H1 (cell line): ENCODE measurements around the gene NDUFV1. TPM values are rescaled to one million over a fixed set of nuclear protein-coding genes. Genes with fewer than 3 reads are reported as not detected.

Experiments
- CTCF ChIA-PET: fragments of 300-600 bp; sonication (Branson Sonifier 250); formaldehyde crosslinking; loops from one replicate; lab custom pipeline; 2021; ENCODE audit not compliant: partially characterized antibody; lab: Charles Lee
- POLR2A ChIA-PET: fragments of 300-600 bp; sonication (Branson Sonifier 250); formaldehyde crosslinking; loops from one replicate; lab custom pipeline; 2021; ENCODE audit warnings: inconsistent platforms; ENCODE audit not compliant: partially characterized antibody; lab: Charles Lee
- DNase-seq, 2 experiments: peaks; one replicate each; pipeline versions ENCODE4 v3.0.0 to v3.0.0-alpha.2; 2010 to 2022; ENCODE audit warnings: low spot score in 2 of 2, low read depth in 1 of 2, mixed read lengths in 1 of 2
- FAIRE-seq: peaks from 2 replicates; lab custom pipeline; 2011; peaks lifted over from hg19 to GRCh38; lab: Jason Lieb, UNC
- H2AFZ ChIP-seq: 2 replicates; pipeline ENCODE4 v1.8.1; 2012; ENCODE audit warnings: low read length, inconsistent platforms
- H2AK5ac ChIP-seq: 2 replicates; pipeline ENCODE4 v1.6.1; 2013; ENCODE audit warnings: low read depth, low read length
- H2BK120ac ChIP-seq: replicated peaks from 2 replicates; pipeline ENCODE3; 2013; ENCODE audit warnings: low read depth, low read length, inconsistent platforms
- H2BK12ac ChIP-seq: 2 replicates; pipeline ENCODE4 v1.6.1; 2013; ENCODE audit warnings: low read depth, low read length
- H2BK15ac ChIP-seq: 2 replicates; pipeline ENCODE4 v1.6.1; 2013; ENCODE audit warnings: low read length
- H2BK20ac ChIP-seq: 2 replicates; pipeline ENCODE4 v1.6.1; 2013; ENCODE audit warnings: low read length
- H2BK5ac ChIP-seq: 2 replicates; pipeline ENCODE4 v1.6.1; 2013; ENCODE audit warnings: low read depth, low read length
- H3K14ac ChIP-seq: 2 replicates; pipeline ENCODE4 v1.6.1; 2013; ENCODE audit warnings: inconsistent platforms; ENCODE audit not compliant: insufficient read length
- H3K18ac ChIP-seq: 2 replicates; pipeline ENCODE4 v1.6.1; 2013; ENCODE audit warnings: low read length; ENCODE audit errors: extremely low read depth
- H3K23ac ChIP-seq: 2 replicates; pipeline ENCODE4 v1.6.1; 2013; ENCODE audit warnings: inconsistent platforms; ENCODE audit not compliant: insufficient read length
- H3K23me2 ChIP-seq: 2 replicates; pipeline ENCODE4 v1.6.1; 2013; ENCODE audit warnings: low read depth, low read length
- H3K27ac ChIP-seq: 2 replicates; pipeline ENCODE4 v1.6.1; 2011; ENCODE audit warnings: low read depth, low read length, inconsistent platforms
- H3K27me3 ChIP-seq, 4 experiments: replicated peaks in 1 of 4; 1 replicate in 1 of 4; 2 replicates in 3 of 4; pipeline versions ENCODE4 v1.6.1 to v1.8.1; 2011 to 2013; ENCODE audit warnings: low read length in 3 of 4, mild to moderate bottlenecking in 3 of 4, inconsistent platforms in 2 of 4, mixed read lengths in 2 of 4, moderate library complexity in 1 of 4; ENCODE audit not compliant: control insufficient read depth in 3 of 4, insufficient read depth in 3 of 4; ENCODE audit errors: extremely low read depth in 1 of 4
- H3K36me3 ChIP-seq, 4 experiments: 2 replicates each; pipeline versions ENCODE4 v1.6.1 to v1.8.1; 2011 to 2013; ENCODE audit warnings: mild to moderate bottlenecking in 4 of 4, low read length in 3 of 4, moderate library complexity in 2 of 4, control low read depth in 1 of 4, inconsistent platforms in 1 of 4; ENCODE audit not compliant: insufficient read depth in 4 of 4, control insufficient read depth in 2 of 4
- H3K4ac ChIP-seq: replicated peaks from 2 replicates; pipeline ENCODE3; 2013; ENCODE audit warnings: low read length, low read depth, mixed read lengths, inconsistent platforms; ENCODE audit not compliant: insufficient read length
- H3K4me1 ChIP-seq, 4 experiments: replicated peaks in 1 of 4; 1 replicate in 1 of 4; 2 replicates in 3 of 4; pipeline versions ENCODE4 v1.6.1 to v1.8.1; 2011 to 2013; ENCODE audit warnings: low read length in 3 of 4, inconsistent platforms in 2 of 4, mixed read lengths in 1 of 4; ENCODE audit not compliant: insufficient read depth in 4 of 4, control insufficient read depth in 3 of 4
- H3K4me2 ChIP-seq, 2 experiments: 2 replicates each; pipeline versions ENCODE4 v1.6.1 to v1.8.1; 2011 to 2013; ENCODE audit warnings: low read depth in 2 of 2, low read length in 2 of 2, control low read depth in 1 of 2, inconsistent platforms in 1 of 2, mild to moderate bottlenecking in 1 of 2; ENCODE audit not compliant: insufficient read depth in 1 of 2
- H3K4me3 ChIP-seq, 4 experiments: fragments of 200-600, 300-600 bp in 1 of 4; sonication (generic), shearing (Covaris generic), sonication (Bioruptor Twin) in 1 of 4; 2 replicates each; pipeline versions ENCODE4 v1.5.1 to v1.8.1; 2011 to 2016; ENCODE audit warnings: low read length in 4 of 4, low read depth in 3 of 4, control low read depth in 2 of 4, inconsistent platforms in 2 of 4, mild to moderate bottlenecking in 2 of 4, mixed read lengths in 1 of 4, moderate library complexity in 1 of 4; ENCODE audit not compliant: insufficient read depth in 2 of 4; ENCODE audit errors: extremely low read depth in 1 of 4
- H3K56ac ChIP-seq: replicated peaks from 2 replicates; pipeline ENCODE3; 2013; ENCODE audit warnings: low read depth, mild to moderate bottlenecking, mixed read lengths, low read length, inconsistent platforms; ENCODE audit not compliant: insufficient read length
- H3K79me1 ChIP-seq: 2 replicates; pipeline ENCODE4 v1.6.1; 2013; ENCODE audit warnings: low read depth, low read length, control low read depth
- H3K79me2 ChIP-seq, 2 experiments: 2 replicates each; pipeline versions ENCODE4 v1.6.1 to v1.8.1; 2012 to 2013; ENCODE audit warnings: low read length in 2 of 2, mild to moderate bottlenecking in 2 of 2, inconsistent platforms in 1 of 2; ENCODE audit not compliant: insufficient read depth in 2 of 2, control insufficient read depth in 1 of 2
- H3K9ac ChIP-seq, 4 experiments: replicated peaks in 1 of 4; 1 replicate in 1 of 4; 2 replicates in 3 of 4; pipeline versions ENCODE4 v1.6.1 to v1.8.1; 2011 to 2013; ENCODE audit warnings: low read depth in 3 of 4, low read length in 3 of 4, control low read depth in 2 of 4, mild to moderate bottlenecking in 2 of 4, moderate library complexity in 2 of 4, inconsistent platforms in 1 of 4; ENCODE audit errors: extremely low read depth in 1 of 4
- H3K9me3 ChIP-seq, 2 experiments: 2 replicates each; pipeline versions ENCODE4 v1.6.1 to v1.8.1; 2012 to 2013; ENCODE audit warnings: mild to moderate bottlenecking in 2 of 2, moderate library complexity in 2 of 2, control low read depth in 1 of 2, inconsistent platforms in 1 of 2, low read depth in 1 of 2, low read length in 1 of 2, mixed read lengths in 1 of 2; ENCODE audit not compliant: insufficient read depth in 2 of 2
- H4K20me1 ChIP-seq, 2 experiments: replicated peaks in 1 of 2; 2 replicates each; pipeline versions ENCODE3 to v1.8.1; 2011 to 2013; ENCODE audit warnings: inconsistent platforms in 2 of 2, low read length in 2 of 2, mild to moderate bottlenecking in 1 of 2; ENCODE audit not compliant: insufficient read depth in 2 of 2, control insufficient read depth in 1 of 2
- H4K5ac ChIP-seq: 2 replicates; pipeline ENCODE4 v1.6.1; 2013; ENCODE audit warnings: low read length, low read depth, mixed read lengths, inconsistent platforms; ENCODE audit not compliant: insufficient read length
- H4K8ac ChIP-seq: 2 replicates; pipeline ENCODE4 v1.8.0; 2013; ENCODE audit warnings: mild to moderate bottlenecking, moderate library complexity, low read length, inconsistent platforms; ENCODE audit not compliant: insufficient read depth; ENCODE audit errors: extremely low read depth
- H4K91ac ChIP-seq: replicated peaks from 2 replicates; pipeline ENCODE3; 2013; ENCODE audit warnings: low read length, mixed read lengths, inconsistent platforms; ENCODE audit not compliant: insufficient read length
- CBX5 ChIP-seq: fragments of 300-800, 300-1000 bp; sonication (generic); IDR thresholded peaks from 2 replicates; pipeline ENCODE4 v1.7.1; 2016; ENCODE audit warnings: antibody characterized with exemption, low read length, low read depth
- CEBPB ChIP-seq: IDR thresholded peaks from 2 replicates; pipeline ENCODE4 v1.6.1; 2012; ENCODE audit warnings: low read depth, low read length
- GABPA ChIP-seq: IDR thresholded peaks from 2 replicates; pipeline ENCODE4 v1.6.1; 2011; ENCODE audit warnings: mild to moderate bottlenecking, low read length, moderate library complexity, borderline replicate concordance; ENCODE audit not compliant: insufficient read depth
- KDM1A ChIP-seq: fragments of 200-600, 300-600 bp; sonication (generic); IDR thresholded peaks from 2 replicates; pipeline ENCODE4 v1.7.1; 2016; ENCODE audit warnings: mild to moderate bottlenecking, low read length, borderline replicate concordance
- NRF1 ChIP-seq: IDR thresholded peaks from 2 replicates; pipeline ENCODE4 v1.6.1; 2011; ENCODE audit warnings: mild to moderate bottlenecking, low read depth, low read length, improper control_type of control experiment
- PHF8 ChIP-seq: fragments of 200-600 bp; sonication (generic); conservative IDR thresholded peaks from 2 replicates; pipeline ENCODE4 v1.7.1; 2012; ENCODE audit warnings: low read depth, mild to moderate bottlenecking, inconsistent platforms, low read length, moderate library complexity
- TCF12 ChIP-seq: IDR thresholded peaks from 2 replicates; pipeline ENCODE4 v1.6.1; 2011; ENCODE audit warnings: low read depth, mild to moderate bottlenecking, low read length
- TEAD4 ChIP-seq: IDR thresholded peaks from 2 replicates; pipeline ENCODE4 v1.6.1; 2012; ENCODE audit warnings: low read depth, low read length, inconsistent platforms, mixed read lengths
- YY1 ChIP-seq: IDR thresholded peaks from 2 replicates; pipeline ENCODE4 v1.6.1; 2011; ENCODE audit warnings: low read depth, mild to moderate bottlenecking, low read length
- WGBS, 2 experiments: shearing (Covaris generic) in 1 of 2; methylation state at CpG; one replicate each; pipeline versions ENCODE4 v1.1.6 to v1.1.7; 2013 to 2015; ENCODE audit warnings: low lambda C conversion rate in 2 of 2, mixed read lengths in 2 of 2, inconsistent platforms in 1 of 2, low coverage in 1 of 2, missing lambda C conversion rate in 1 of 2; ENCODE audit not compliant: insufficient replicate concordance in 2 of 2, insufficient coverage in 1 of 2, insufficient read length in 1 of 2; ENCODE audit errors: extremely low coverage in 1 of 2, missing lambda C conversion rate in 1 of 2; 5-methylcytosine and 5-hydroxymethylcytosine counted together
- polyA plus RNA-seq, 7 experiments: library from polyadenylated mRNA; depleted of rRNA in 3 of 7; stranded (reverse) in 5 of 7; unstranded in 2 of 7; fragments of >200 nt in 5 of 7; fragments of 200-250 nt in 2 of 7; gene quantifications; 1 replicate in 5 of 7; 2 replicates in 1 of 7; 4 replicates in 1 of 7; pipeline versions ENCODE4 v1.2.1 to v1.2.3, GENCODE V29; 2011 to 2013; ENCODE audit warnings: missing spikeins in 2 of 7, mixed read lengths in 2 of 7
- total RNA-seq: library from RNA; stranded (reverse); fragmentation: NEBNext Ultra II Directional; extraction: Animal tissue kit (Norgen Biotek cat#: 25700); gene quantifications from 2 replicates; pipeline ENCODE4 v1.2.1, GENCODE V29; 2021
- TF ChIP-seq, protein P1 (sequence below), 3 experiments: IDR thresholded peaks; 1 replicate in 2 of 3; 2 replicates in 1 of 3; pipeline versions ENCODE4 v1.5.1 to v1.6.1; 2011; ENCODE audit warnings: low read length in 3 of 3, mild to moderate bottlenecking in 3 of 3, inconsistent platforms in 2 of 3, low read depth in 1 of 3, moderate library complexity in 1 of 3; ENCODE audit not compliant: insufficient read depth in 1 of 3; ENCODE audit errors: control extremely low read depth in 1 of 3
- TF ChIP-seq, protein P2 (sequence below): IDR thresholded peaks from 2 replicates; pipeline ENCODE4 v1.6.1; 2012; ENCODE audit warnings: inconsistent platforms

NDUFV1 gene
- total and polyA plus RNA-seq, 2 of the 8 experiments (the other 6 are each of a cell fraction or from before 2014, with no cell fraction given): 125 to 131 TPM

DNA sequence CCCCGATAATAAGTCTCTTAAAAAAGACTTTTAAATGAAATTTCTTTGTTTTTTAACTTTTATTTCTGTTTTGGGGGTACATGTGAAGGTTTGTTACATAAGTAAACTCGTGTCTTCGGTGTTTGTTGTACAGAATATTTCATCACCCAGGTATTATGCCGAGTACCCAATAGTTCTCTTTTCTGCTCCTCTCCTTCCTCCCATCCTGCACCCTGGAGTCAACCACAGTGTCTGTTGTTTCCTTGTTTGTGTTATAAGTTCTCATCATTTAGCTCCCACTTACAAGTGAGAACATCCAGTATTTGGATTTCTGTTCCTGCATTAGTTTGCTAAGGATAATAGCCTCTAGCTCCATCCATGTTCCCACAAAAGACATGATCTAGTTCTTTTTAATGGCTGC lies 24.7 kb upstream of the NDUFV1 start:
- H2BK20ac ChIP-seq: peak overlapping the region; percentile 99
- no peak overlapping the region for H3K23ac ChIP-seq
- H4K20me1 ChIP-seq: peaks cover 8 to 10% of the 10 kb centered on the region in 2 experiments
- H2BK12ac ChIP-seq: peak overlapping the region; percentile 64; the same call in 1 of the 2 replicates
- H3K9ac ChIP-seq: no peak overlapping the region
- peaks cover 5 to 33% (median 19%) of the 10 kb centered on the region in 4 experiments for H3K4me1 ChIP-seq
- H2BK15ac ChIP-seq: no peak overlapping the region
- H3K79me2 ChIP-seq: peaks cover 0 to 27% of the 10 kb centered on the region in 2 experiments; a peak in 2 of 4 replicates
- DNase-seq (no peak), FAIRE-seq (no peak)
- H3K4ac ChIP-seq: no peak overlapping the region
- peaks cover 10% of the 10 kb centered on the region for H3K79me1 ChIP-seq
- WGBS, 2 experiments: 66% methylated on average over 4 of the region's 4 CpGs; no CpG with 5 or more reads in 1 of the 2 experiments
- H3K27ac ChIP-seq: no peak overlapping the region
- CTCF ChIA-PET: interaction anchor here (0.6 to 4.3 kb wide), 9 partner anchors 8 to 49 kb away, joined by 3 to 20 read pairs (median 4); no protein-coding TSS in a partner anchor
- peaks cover 5% of the 10 kb centered on the region; the same call in 1 of the 2 replicates for H3K23me2 ChIP-seq
- no peaks in the 10 kb centered on the region for H3K9me3 ChIP-seq
- no peak overlapping the region for H2AFZ ChIP-seq
- H2BK5ac ChIP-seq: no peak overlapping the region
- no peak overlapping the region for H4K8ac ChIP-seq
- no peak overlapping the region for H4K91ac ChIP-seq
- H3K56ac ChIP-seq: no peak overlapping the region
- H3K4me2 ChIP-seq: peak overlapping the region; percentile 37 to 92; a peak in 2 of 4 replicates
- peaks cover 0 to 2% (median 0%) of the 10 kb centered on the region in 4 experiments; a peak in 1 of 7 replicates for H3K27me3 ChIP-seq
- peak overlapping the region; percentile 84 for H2BK120ac ChIP-seq
- no peak overlapping the region for H3K18ac ChIP-seq
- no peak overlapping the region for H4K5ac ChIP-seq
- POLR2A ChIA-PET: interaction anchor here (0.8 to 5.4 kb wide), 11 partner anchors 9 to 114 kb away, joined by 3 to 71 read pairs (median 25); partner anchors contain the start of gene NUDT8
- 0 out of 2 replicates have a peak overlapping the region, but pooled peaks have one; percentile 25 for H2AK5ac ChIP-seq
- H3K4me3 ChIP-seq: peak overlapping the region in 1 of 4 experiments; percentile 46; a peak in 1 of 8 replicates
- peaks cover 6 to 25% (median 18%) of the 10 kb centered on the region in 4 experiments; a peak in 6 of 8 replicates for H3K36me3 ChIP-seq
- no peak overlapping the region for H3K14ac ChIP-seq
- no peak for TF ChIP-seq PHF8
- TF ChIP-seq KDM1A: no peak
- TF ChIP-seq, protein P1, sequence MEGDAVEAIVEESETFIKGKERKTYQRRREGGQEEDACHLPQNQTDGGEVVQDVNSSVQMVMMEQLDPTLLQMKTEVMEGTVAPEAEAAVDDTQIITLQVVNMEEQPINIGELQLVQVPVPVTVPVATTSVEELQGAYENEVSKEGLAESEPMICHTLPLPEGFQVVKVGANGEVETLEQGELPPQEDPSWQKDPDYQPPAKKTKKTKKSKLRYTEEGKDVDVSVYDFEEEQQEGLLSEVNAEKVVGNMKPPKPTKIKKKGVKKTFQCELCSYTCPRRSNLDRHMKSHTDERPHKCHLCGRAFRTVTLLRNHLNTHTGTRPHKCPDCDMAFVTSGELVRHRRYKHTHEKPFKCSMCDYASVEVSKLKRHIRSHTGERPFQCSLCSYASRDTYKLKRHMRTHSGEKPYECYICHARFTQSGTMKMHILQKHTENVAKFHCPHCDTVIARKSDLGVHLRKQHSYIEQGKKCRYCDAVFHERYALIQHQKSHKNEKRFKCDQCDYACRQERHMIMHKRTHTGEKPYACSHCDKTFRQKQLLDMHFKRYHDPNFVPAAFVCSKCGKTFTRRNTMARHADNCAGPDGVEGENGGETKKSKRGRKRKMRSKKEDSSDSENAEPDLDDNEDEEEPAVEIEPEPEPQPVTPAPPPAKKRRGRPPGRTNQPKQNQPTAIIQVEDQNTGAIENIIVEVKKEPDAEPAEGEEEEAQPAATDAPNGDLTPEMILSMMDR (IDR thresholded peaks at IDR 0.05; ENCODE audit: control extremely low read depth in 1 of 3, insufficient read depth in 1 of 3, low read depth in 1 of 3, low read length in 3 of 3): no peak
- TF ChIP-seq TCF12: no peak
- TF ChIP-seq GABPA: no peak
- no peak for TF ChIP-seq TEAD4
- no peak for TF ChIP-seq CEBPB
- no peak for TF ChIP-seq NRF1
- TF ChIP-seq, protein P2, sequence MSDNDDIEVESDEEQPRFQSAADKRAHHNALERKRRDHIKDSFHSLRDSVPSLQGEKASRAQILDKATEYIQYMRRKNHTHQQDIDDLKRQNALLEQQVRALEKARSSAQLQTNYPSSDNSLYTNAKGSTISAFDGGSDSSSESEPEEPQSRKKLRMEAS: no peak
- no peak for TF ChIP-seq CBX5
- TF ChIP-seq YY1: no peak
